SJSA1 (cell line): ENCODE results near the gene TCF12. TPM values are rescaled to one million over a fixed set of nuclear protein-coding genes. Genes with fewer than 3 reads are reported as not detected.

Experiments used
- DNase-seq, 2 experiments: peaks; one replicate each; pipeline ENCODE4 v3.0.0-alpha.2; 2015 to 2020; ENCODE audit warnings: low spot score in 2 of 2, low read depth in 1 of 2
- H3K27ac ChIP-seq: fragments of 250-450 bp; sonication (Bioruptor Pico); 2 replicates; pipeline ENCODE4 v1.5.1; 2020; ENCODE audit warnings: mild to moderate bottlenecking, moderate library complexity
- H3K27me3 ChIP-seq: fragments of 250-450 bp; sonication (Bioruptor Pico); replicated peaks from 2 replicates; pipeline ENCODE4 v1.5.1; 2020; ENCODE audit warnings: mild to moderate bottlenecking, moderate library complexity
- H3K36me3 ChIP-seq: fragments of 250-450 bp; sonication (Bioruptor Pico); 2 replicates; pipeline ENCODE4 v1.5.1; 2020; ENCODE audit warnings: mild to moderate bottlenecking
- H3K4me1 ChIP-seq: fragments of 250-450 bp; sonication (Bioruptor Pico); replicated peaks from 2 replicates; pipeline ENCODE4 v1.6.1; 2021; ENCODE audit warnings: mild to moderate bottlenecking
- H3K4me3 ChIP-seq: fragments of 250-450 bp; sonication (Bioruptor Pico); 2 replicates; pipeline ENCODE4 v1.5.1; 2020; ENCODE audit warnings: mild to moderate bottlenecking
- H3K9me3 ChIP-seq: fragments of 250-450 bp; sonication (Bioruptor Pico); replicated peaks from 2 replicates; pipeline ENCODE4 v1.5.1; 2020; ENCODE audit warnings: mild to moderate bottlenecking
- total RNA-seq: library from RNA; depleted of rRNA; stranded (reverse); fragments of >200 nt; shearing (Covaris generic); gene quantifications from 2 replicates; pipeline ENCODE4 v1.2.3, GENCODE V29; 2014; rRNA removed

TCF12 gene
- total RNA-seq: 47.0 and 69.5 TPM in 2 replicates

DNA sequence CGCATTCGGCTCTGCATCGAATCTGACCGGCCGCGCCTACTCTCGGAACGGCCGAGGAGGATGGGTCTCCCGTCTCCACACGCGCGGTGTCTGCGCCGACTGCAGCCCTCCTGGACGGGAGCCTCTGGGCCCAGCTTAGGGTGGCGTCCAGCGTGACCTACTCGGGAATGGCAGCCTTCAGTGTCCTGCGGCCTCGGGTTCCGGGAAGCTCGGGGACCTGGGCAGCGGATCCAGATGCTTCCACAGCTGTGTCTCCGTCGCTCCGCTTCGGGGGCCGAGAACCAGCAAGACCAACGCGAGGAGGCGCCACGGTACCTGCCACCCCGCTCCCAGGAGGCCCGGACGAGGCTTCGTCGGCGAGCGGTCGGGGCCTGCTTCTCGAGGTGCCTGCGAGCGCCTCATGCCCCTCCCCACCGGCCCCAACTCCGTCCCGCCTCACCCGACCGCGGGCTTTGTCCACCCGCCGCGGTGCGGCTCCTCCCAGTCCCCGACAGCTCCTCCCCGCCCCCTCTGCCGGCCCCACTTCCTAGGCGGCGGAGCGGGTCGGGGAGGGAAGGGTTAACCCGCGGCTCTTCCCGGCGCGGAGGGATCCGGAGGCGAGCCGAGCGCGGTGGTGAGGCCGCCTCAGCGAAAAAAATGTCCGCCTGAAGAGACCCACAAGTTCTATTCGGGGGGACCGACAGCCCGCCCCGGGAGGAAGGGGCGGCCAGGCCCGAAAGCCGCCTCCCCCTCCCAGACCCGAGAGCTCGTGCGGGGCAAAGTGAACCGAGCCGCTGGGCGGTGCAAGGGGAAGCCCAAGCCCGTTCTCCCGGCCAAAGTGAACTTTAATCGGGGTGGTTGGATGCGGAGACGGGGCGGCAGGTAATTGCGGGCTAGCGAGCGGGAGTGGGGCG is at the start of gene TCF12:
Gene TCF12 (plus strand): TSS at position 599 of the 893 bp plus-strand sequence. CDS start 1,270 bp downstream, outside the sequence.
- no peaks in the 10 kb centered on the region for H3K9me3 ChIP-seq
- H3K4me3 ChIP-seq: peak within 1 kb of the TSS; percentile 93
- peaks cover 17% of the 10 kb centered on the region for H3K4me1 ChIP-seq
- no peaks in the 10 kb centered on the region for H3K27me3 ChIP-seq
- peak within 1 kb of the TSS; percentile 95 for H3K27ac ChIP-seq
- H3K36me3 ChIP-seq: peaks cover 38% of the 10 kb centered on the region
- peak; percentile 95 for DNase-seq

DNA sequence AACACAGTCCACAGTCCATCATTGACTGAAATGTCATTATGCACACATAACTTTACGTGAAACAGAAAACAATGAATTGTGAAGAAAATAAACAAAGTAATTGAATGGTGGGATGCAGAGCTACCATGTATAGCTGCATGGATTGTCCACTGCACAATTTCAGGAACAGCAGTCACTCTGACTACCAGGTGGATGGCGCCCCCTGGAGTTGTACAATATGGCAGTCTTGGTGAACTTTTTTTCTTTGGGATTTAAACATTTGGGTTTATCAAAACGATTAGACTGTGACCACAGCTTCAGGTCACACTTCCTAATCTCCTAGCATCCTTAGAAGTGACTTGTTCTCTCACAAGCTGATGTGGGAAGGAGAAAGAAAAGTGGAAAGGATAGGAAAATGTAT is 48.9 kb upstream of the TCF12 start:
- peaks cover 39% of the 10 kb centered on the region for H3K4me1 ChIP-seq
- DNase-seq: peak in 1 of 2 experiments; percentile 48
- H3K27ac ChIP-seq: no peak overlapping the region
- H3K4me3 ChIP-seq: no peak overlapping the region
- no peaks in the 10 kb centered on the region for H3K36me3 ChIP-seq
- no peaks in the 10 kb centered on the region for H3K9me3 ChIP-seq
- H3K27me3 ChIP-seq: no peaks in the 10 kb centered on the region

DNA sequence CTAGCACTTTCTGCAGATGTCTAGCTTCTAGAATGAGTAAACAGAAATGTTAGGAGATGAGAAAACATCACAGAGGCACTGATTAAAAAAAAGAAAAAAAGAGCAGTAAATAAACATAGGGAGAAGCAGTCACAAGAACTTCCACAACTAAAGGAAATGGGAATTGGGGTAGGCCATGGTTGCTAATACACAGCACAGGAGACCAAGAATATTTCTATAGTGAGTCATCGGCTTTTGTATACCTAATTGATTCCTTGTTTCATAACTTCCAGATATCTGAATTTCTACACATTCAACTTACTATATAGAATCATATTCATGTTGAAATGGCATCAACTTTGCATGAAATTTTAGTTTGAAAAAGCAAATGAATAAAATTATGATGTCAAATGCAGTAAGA is 47.3 kb upstream of the TCF12 start:
- Histone ChIP-seq H3K36me3 (no peaks in the 10 kb centered on the region), H3K27me3 (no peaks in the 10 kb centered on the region), H3K4me1 (peaks cover 39% of the 10 kb centered on the region), H3K27ac (peak overlapping the region; percentile 86), H3K4me3 (no peak overlapping the region), H3K9me3 (no peaks in the 10 kb centered on the region)
- peak; percentile 48 to 79 for DNase-seq

DNA sequence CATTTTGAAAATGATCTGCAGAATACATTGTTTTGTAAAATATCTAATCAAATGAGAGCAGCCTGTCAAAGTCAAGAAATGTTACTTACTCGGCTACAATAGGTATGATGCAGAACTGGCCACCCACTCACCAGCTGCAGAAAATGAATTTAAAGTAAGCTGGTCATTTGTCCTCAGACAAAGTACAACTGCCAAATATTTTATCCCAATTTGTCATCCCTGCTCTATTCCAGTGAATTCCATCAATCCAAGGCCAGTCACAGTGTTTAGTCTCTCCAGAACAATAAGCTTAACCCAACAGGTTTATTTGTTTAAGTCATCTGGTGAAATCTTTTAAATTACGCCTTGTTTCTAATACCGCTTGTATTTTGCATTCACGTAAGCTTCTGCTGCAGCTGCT is 46.6 kb upstream of the TCF12 start:
- Histone ChIP-seq H3K4me3 (no peak overlapping the region; the same call in 1 of the 2 replicates), H3K4me1 (peaks cover 33% of the 10 kb centered on the region), H3K27me3 (no peaks in the 10 kb centered on the region), H3K36me3 (no peaks in the 10 kb centered on the region), H3K9me3 (no peaks in the 10 kb centered on the region), H3K27ac (peak overlapping the region; percentile 86)
- DNase-seq: peak; percentile 61 to 81

DNA sequence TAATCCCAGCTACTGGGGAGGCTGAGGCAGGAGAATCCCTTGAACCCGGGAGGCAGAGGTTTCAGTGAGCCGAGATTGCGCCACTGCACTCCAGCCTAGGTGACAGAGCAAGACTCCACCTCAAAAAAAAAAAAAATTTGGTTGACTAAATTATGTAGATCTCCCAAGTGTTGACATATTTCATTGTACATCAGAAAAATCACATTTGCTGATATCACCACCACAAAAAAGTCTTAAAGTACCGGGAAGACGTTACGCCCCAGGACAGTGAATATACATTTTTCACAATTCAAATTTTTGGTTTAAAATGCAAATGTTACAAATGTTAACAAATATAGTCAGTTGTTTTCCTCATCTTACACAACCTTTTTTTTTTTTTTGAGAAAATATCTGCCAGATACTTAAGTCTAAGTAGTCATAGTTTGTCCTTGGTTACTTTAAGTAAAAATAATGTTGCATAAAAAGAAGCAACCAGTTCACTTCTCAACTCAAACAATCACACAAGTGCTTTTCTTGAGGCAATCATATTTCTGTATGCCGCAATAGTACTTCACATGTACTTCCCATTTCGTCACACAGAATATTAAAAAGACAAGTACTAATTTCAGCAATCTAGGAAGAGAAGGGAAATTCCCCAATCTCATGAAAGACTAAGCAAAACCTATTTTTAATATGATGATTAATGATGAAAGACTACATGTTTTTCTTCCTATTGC is 41.0 kb upstream of the TCF12 start:
- H3K36me3 ChIP-seq: no peaks in the 10 kb centered on the region
- H3K27ac ChIP-seq: no peak overlapping the region
- H3K27me3 ChIP-seq: no peaks in the 10 kb centered on the region
- DNase-seq: no peak
- H3K4me1 ChIP-seq: peaks cover 7% of the 10 kb centered on the region
- H3K9me3 ChIP-seq: no peaks in the 10 kb centered on the region
- no peak overlapping the region for H3K4me3 ChIP-seq

DNA sequence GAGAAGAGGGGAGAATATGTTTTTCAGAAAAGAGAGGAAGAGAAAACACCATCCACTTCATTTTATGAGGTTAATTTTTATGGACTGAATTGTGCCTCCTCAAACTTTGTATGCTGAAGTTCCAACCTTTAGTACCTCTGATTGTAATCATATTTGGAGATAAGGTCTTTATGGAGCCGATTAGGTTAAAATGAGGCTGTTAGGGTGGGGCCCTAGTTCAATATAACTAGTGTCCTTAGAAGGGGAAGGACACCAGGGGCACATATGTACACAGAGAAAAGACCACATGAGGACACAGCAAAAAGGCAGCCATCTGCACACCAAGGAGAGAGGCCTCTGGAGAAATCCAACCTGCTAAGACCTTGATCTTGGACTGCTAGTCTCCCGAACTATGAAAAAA is 38.9 kb upstream of the TCF12 start:
- Histone ChIP-seq H3K4me1 (no peaks in the 10 kb centered on the region), H3K27me3 (no peaks in the 10 kb centered on the region), H3K27ac (no peak overlapping the region), H3K4me3 (no peak overlapping the region), H3K36me3 (no peaks in the 10 kb centered on the region), H3K9me3 (no peaks in the 10 kb centered on the region)
- DNase-seq: no peak

DNA sequence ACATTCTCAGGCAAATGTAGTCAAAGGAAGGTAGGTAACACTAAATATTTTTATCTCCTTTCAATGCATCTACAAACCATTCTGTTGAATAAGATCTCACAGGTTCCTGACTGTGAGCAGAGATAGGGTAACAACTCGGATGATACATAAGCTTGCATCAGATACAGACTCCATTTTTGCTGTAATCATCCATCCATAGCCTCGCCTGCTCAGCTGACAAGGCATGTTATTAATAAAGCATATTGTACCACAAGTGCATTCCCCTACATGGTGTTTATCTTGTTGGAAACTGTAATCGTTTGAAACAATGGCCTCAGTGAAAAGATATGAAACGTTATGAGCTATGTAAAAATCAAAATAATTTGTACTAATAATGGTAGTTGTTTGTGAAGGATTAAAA is 35.4 kb upstream of the TCF12 start:
- no peak overlapping the region for H3K27ac ChIP-seq
- no peaks in the 10 kb centered on the region for H3K9me3 ChIP-seq
- DNase-seq: no peak
- peaks cover 15% of the 10 kb centered on the region for H3K4me1 ChIP-seq
- no peaks in the 10 kb centered on the region for H3K36me3 ChIP-seq
- H3K27me3 ChIP-seq: no peaks in the 10 kb centered on the region
- no peak overlapping the region for H3K4me3 ChIP-seq

DNA sequence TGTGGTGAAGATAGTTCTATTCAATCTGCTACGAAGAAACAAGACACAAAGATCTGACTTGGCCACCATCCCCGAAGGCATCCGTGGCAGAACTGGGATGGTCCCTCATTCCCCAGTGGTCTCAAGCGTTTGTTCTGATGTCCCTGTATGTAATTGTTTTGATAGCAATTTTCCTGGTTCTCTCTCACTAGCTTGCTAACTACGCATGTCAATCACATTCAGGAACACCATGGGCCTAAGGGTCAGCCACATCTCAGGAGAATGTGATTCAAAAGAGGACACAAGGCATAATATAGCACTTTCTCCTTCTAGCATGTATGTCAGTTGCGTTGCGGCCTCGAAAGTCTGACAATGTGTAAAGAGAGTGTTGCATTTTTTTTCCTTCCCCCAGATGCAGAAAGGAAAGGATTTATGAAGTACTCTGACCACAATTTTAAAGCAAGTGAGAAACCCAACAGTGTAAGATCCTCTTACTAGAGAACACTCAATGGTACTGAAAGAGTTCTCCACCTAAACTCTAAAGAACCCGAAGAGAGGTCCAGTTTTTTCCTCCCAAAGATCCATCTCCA is 32.0 kb upstream of the TCF12 start:
- Histone ChIP-seq H3K27ac (peak overlapping the region; percentile 88), H3K9me3 (no peaks in the 10 kb centered on the region), H3K36me3 (no peaks in the 10 kb centered on the region), H3K4me1 (peaks cover 15% of the 10 kb centered on the region), H3K4me3 (peak overlapping the region; percentile 49), H3K27me3 (no peaks in the 10 kb centered on the region)
- DNase-seq: no peak

DNA sequence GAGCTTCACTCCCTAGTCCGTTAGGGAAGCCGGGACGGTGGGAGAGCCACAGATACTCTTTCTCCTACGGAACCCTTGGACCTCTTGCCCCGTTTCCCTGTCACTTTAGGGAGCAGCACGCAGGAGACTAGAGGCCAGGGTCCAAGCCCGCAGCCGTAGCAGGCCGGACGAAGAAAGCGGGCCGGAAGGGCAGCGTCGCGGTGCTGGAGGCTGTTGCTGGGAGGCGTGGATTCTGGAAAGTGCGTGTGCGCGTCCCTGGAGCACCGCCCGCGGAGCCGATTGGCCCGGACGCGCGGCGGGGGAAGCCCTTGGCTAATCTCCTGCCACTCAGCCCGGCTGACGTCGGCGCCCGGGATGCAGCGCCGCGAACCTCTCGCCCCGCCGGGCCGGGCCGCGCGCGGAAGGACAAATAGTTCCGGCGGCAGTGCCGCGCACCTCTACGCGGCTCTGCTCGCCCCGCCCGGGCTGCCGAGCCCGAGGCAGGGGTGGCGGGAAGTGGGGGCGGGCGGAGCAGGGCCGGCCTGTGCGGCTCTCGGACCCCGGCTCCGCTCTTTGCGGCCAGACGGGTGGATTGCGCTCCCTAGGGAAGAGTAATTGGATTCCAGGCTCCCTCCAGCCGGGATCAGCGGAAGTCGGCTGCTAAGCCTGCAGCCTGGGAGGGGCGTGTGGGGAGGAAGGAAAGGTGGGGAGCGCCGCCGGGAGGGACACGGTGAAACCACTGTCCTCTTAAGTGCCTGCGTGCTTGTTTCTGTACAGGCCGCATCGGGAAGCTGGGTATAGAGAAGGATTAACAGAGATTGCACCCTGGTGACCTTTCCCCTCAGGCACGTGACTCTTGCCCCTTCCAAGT is 31.3 kb upstream of the TCF12 start:
- Histone ChIP-seq H3K9me3 (no peaks in the 10 kb centered on the region), H3K27me3 (no peaks in the 10 kb centered on the region), H3K27ac (peak overlapping the region; percentile 88), H3K36me3 (no peaks in the 10 kb centered on the region), H3K4me1 (peaks cover 15% of the 10 kb centered on the region), H3K4me3 (peak overlapping the region; percentile 49)
- DNase-seq: peak; percentile 95 to 96

DNA sequence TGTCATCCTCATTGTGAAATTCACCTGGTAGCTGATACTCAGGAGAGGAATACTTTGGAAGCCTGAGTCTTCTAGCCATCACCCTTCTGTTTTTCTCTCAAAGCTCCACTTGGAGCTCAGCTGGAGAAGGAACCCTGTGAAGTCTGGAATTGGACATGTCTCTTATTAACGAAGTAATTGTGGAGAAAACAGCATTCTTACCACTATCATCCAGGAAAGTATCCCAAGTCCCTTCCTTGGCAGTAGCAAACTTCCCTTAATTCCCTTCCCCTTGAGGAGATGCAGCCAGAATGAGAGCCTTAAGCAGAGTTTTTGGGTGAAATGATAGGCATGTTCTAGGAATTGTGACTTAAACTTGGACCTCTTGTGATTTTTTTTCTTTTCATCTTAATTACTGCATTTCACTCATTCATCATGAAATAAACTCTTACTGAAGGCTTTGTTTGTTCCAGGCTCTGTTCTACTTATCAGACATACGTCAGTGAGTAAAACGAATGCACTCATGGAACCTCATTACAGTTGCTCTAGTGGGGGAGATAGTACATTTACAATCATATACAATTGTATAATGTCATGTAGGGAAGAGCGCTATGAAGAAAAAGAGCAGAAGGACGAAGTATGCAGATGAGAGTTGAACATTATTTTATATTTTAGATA is 30.5 kb upstream of the TCF12 start:
- Histone ChIP-seq H3K27ac (peak overlapping the region; percentile 88), H3K36me3 (no peaks in the 10 kb centered on the region), H3K27me3 (no peaks in the 10 kb centered on the region), H3K4me1 (peaks cover 15% of the 10 kb centered on the region), H3K9me3 (no peaks in the 10 kb centered on the region), H3K4me3 (peak overlapping the region; percentile 49)
- DNase-seq: peak in 1 of 2 experiments; percentile 16

DNA sequence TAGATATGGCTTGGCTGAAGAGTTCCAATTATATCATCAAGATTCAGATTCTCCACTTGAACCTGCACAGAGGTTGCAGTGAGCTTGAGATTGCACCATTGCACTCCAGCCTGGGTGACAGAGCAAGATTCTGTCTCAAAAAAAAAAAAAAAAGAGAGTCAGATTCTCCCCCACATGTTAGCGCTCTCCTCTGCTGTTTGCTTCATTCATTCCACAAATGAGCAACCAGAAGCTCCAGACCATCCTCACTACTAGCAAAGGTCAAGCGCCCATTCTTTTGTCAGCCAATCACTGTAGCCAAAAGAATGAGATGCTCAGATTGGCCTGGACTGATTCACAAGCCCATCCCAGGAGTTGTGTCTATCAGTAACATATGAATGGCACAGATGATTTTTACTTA is 28.4 kb upstream of the TCF12 start:
- H3K36me3 ChIP-seq: no peaks in the 10 kb centered on the region
- DNase-seq: no peak
- H3K27me3 ChIP-seq: no peaks in the 10 kb centered on the region
- H3K4me1 ChIP-seq: peaks cover 15% of the 10 kb centered on the region
- H3K9me3 ChIP-seq: no peaks in the 10 kb centered on the region
- no peak overlapping the region for H3K4me3 ChIP-seq
- H3K27ac ChIP-seq: no peak overlapping the region

DNA sequence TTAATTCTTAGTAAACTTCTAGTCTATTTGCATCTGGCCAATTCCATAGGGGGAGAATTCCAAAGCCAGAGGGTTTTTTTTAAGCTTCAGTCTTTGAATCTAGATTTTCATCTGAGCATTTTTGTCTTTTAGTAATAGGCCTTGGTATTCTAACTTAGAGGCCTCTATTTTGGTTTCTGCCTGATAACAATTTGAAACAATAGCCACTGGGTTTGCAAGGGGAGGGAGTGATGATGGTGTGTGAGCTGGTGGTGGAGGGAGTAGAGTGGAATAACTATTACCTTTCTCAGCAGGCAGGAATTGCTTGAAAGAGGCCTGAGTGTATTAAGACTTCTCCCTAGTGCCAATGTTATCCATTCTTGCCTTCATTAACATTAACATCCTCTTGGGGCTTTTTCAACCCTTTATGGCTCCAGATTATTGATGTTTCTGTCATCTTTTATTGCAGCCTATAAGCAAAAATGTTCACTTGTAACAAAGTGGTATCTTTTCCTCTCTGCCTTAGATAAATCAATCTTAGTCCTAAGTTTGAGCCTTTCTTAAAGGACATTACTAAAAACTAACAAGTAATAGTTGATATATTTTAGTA is 26.5 kb upstream of the TCF12 start:
- Histone ChIP-seq H3K9me3 (no peaks in the 10 kb centered on the region), H3K27ac (no peak overlapping the region), H3K36me3 (no peaks in the 10 kb centered on the region), H3K4me1 (peaks cover 6% of the 10 kb centered on the region), H3K4me3 (no peak overlapping the region), H3K27me3 (no peaks in the 10 kb centered on the region)
- DNase-seq: no peak
